ENCODE data around the gene AMER3.

The AMER3 gene

DNA sequence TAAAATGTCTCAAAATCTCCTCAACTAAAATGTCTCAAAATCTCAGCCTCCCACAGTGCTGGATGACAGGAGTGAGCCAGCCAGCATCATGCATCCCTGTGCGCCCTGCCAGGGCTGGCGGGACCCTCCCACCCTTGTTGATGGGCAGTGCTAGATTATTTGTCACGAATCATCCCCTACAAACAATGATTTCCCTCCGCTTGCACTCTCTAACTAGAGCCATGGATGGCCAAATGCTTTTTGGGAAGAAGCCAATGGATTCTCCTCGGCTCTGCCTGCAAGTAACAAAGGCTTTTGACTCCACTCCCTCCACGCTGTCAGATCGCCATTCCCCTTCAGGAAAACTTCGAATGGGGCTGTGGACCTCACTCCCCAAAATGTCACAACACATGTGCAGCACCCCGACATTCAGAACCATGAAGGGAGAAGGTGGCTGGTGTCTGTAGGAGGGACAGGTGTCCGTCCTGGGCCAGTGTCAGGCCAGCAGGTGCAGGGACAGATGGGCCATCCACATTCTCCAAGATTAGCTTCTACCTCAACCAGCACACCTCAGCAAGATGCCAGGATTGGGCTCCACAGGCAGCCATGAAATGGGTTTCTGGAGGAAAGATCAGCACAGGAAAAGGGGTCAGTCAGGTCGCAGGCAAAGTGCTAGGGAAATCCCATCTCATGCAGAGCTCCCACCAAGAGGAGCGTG lies 11.5 kb downstream of the AMER3 start:
- DNase-seq (ENCODE audit: low read depth): no peak
- no peak overlapping the region for H3K4me3 ChIP-seq (replicated peaks; ENCODE audit: low read depth, low read length)
- TF ChIP-seq, protein P1, sequence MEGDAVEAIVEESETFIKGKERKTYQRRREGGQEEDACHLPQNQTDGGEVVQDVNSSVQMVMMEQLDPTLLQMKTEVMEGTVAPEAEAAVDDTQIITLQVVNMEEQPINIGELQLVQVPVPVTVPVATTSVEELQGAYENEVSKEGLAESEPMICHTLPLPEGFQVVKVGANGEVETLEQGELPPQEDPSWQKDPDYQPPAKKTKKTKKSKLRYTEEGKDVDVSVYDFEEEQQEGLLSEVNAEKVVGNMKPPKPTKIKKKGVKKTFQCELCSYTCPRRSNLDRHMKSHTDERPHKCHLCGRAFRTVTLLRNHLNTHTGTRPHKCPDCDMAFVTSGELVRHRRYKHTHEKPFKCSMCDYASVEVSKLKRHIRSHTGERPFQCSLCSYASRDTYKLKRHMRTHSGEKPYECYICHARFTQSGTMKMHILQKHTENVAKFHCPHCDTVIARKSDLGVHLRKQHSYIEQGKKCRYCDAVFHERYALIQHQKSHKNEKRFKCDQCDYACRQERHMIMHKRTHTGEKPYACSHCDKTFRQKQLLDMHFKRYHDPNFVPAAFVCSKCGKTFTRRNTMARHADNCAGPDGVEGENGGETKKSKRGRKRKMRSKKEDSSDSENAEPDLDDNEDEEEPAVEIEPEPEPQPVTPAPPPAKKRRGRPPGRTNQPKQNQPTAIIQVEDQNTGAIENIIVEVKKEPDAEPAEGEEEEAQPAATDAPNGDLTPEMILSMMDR (IDR thresholded peaks at IDR 0.05; ENCODE audit: low read length, missing control alignments): no peak

DNA sequence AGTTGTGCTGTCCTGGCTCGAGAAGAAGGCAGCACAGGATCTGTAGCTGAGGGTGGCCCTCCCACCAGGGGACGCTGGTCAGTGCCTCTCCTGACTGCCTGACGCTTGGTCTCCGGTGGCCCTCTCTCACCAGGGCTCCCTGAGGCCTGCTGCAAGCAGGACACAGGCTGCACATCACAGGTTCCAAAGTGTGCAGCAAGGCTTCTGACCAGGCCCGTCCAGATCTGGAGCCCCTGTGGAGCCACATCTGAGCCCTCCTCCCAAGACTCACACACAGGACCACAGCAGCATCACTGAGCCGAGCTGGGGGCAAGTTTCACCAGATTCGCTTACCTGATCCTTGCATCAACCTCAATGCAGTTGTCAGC lies 12.1 kb downstream of the AMER3 start:
- no peak overlapping the region for H3K4me3 ChIP-seq (replicated peaks; ENCODE audit: low read depth, low read length)
- TF ChIP-seq, protein P1 (IDR thresholded peaks at IDR 0.05; ENCODE audit: low read length, missing control alignments): no peak
- DNase-seq (ENCODE audit: low read depth): no peak

DNA sequence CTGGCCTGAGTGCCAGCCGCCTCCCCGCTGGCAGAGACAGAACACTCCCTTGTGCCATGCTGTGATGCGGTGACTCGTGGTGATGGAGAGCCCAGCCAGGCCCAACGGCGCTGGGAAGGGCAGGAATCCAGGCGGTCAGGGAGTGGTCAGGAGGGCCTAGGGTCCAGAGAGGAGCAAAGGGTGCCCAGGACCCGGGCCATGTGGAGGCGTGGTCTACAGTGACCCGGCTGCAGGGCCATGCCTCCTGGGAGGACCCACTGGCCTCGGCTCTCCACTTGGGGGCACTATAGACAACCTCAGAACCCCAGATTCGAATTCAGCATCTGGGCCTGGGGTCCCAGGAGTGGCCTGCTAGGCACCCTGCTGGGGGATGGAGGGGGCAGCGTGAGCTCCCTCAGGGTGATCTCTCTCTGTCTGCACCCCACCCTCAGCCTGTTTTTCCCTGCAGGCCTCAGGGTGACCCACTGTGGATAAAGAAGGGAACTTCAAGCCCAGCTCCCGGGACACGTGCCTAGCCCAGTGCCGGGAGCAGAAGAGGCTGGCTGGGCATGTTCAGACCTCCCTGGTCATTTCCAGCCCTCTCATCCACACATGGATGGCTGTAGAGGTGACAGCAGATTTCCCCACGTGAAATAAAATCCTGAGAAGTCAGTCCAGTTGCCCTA lies 13.0 kb downstream of the AMER3 start:
- H3K4me3 ChIP-seq (replicated peaks; ENCODE audit: low read depth, low read length): no peak overlapping the region
- no peak for DNase-seq (ENCODE audit: low read depth)
- TF ChIP-seq, protein P1 (IDR thresholded peaks at IDR 0.05; ENCODE audit: low read length, missing control alignments): no peak

DNA sequence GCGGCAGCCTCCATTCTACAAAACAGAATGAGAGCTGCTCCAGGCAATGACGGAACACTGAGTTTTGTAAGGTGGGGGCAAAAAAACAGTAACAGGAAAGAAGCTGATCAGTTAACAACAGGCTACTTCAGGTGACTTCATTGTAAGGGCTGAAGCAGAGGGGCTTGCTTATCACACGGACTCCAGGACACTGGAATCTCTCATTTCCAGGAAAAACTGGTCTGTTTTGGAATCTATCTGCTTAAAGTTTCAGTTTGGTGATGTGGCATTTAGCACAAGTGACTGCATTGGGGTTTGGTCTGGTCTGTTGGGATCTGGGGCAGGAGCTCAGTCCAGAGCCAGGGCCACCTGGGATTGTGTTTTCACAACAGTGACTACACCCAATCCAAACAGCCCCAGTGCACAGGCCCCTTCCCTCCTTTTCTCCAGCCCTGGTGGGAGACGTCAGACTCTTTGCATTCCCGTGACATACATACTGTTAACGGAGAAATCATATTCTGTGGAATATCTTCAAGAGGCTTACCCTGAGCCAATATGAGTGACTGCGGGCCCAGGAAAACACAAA lies 14.1 kb downstream of the AMER3 start:
- TF ChIP-seq, protein P1 (IDR thresholded peaks at IDR 0.05; ENCODE audit: low read length, missing control alignments): no peak
- no peak for DNase-seq (ENCODE audit: low read depth)
- no peak overlapping the region for H3K4me3 ChIP-seq (replicated peaks; ENCODE audit: low read depth, low read length)

DNA sequence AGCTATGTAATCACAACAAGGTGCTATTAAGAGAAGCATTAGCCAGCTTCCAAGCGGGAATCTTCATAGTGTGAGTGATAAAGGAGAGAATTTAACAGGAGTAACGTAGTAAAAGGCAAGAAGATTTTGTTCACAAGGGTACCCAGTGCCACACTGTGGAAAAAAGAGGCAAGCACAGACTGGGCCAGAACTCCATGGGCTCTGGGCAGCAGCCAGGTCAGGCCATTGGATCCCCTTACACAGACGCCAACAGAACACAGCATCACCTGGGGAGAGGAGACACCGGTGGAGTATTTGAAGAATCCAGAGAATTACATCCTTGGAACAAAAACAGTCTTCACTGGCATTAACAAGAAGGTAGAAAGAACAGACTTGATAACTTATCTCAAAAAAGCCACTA lies 21.2 kb downstream of the AMER3 start:
- TF ChIP-seq, protein P1 (IDR thresholded peaks at IDR 0.05; ENCODE audit: low read length, missing control alignments): no peak
- H3K4me3 ChIP-seq (replicated peaks; ENCODE audit: low read depth, low read length): no peak overlapping the region
- no peak for DNase-seq (ENCODE audit: low read depth)

DNA sequence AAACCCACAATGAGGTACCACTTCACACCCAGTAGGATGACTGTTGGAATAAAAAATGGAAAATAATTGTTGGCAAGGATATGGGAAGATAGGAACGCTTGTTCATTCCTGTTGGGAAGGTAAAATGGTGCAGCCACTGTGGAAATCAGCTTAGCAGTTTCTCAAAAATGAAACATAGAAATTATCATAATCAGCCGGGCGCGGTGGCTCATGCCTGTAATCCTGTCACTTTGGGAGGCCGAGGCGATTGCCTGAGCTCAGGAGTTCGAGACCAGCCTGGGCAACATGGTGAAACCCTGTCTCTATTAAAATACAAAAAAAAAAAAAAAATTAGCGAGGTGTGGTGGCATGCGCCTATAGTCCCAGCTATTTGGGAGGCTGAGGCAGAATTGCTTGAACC lies 23.4 kb downstream of the AMER3 start:
- DNase-seq (ENCODE audit: low read depth): no peak
- TF ChIP-seq, protein P1 (IDR thresholded peaks at IDR 0.05; ENCODE audit: low read length, missing control alignments): no peak
- H3K4me3 ChIP-seq (replicated peaks; ENCODE audit: low read depth, low read length): no peak overlapping the region

Data from fibroblast of pulmonary artery (primary cell).